Fibroblast of lung (primary cell): ENCODE measurements around the gene MYO9A.

Source experiments
- EZH2 ChIP-seq: IDR thresholded peaks from 2 replicates; pipeline ENCODE4 v1.5.1; 2012; ENCODE audit warnings: low read length, control low read depth, mild to moderate bottlenecking; ENCODE audit errors: missing control alignments
- TF ChIP-seq, protein P1 (sequence below), 2 donors: IDR thresholded peaks in 1 of 2; conservative IDR thresholded peaks in 1 of 2; 1 replicate in 1 of 2; 2 replicates in 1 of 2; pipeline ENCODE4 v1.5.1; 2011 to 2012; ENCODE audit warnings: low read length in 2 of 2, control low read depth in 1 of 2, inconsistent platforms in 1 of 2, low read depth in 1 of 2, mild to moderate bottlenecking in 1 of 2

- no peak for TF ChIP-seq EZH2
- TF ChIP-seq, protein P1, sequence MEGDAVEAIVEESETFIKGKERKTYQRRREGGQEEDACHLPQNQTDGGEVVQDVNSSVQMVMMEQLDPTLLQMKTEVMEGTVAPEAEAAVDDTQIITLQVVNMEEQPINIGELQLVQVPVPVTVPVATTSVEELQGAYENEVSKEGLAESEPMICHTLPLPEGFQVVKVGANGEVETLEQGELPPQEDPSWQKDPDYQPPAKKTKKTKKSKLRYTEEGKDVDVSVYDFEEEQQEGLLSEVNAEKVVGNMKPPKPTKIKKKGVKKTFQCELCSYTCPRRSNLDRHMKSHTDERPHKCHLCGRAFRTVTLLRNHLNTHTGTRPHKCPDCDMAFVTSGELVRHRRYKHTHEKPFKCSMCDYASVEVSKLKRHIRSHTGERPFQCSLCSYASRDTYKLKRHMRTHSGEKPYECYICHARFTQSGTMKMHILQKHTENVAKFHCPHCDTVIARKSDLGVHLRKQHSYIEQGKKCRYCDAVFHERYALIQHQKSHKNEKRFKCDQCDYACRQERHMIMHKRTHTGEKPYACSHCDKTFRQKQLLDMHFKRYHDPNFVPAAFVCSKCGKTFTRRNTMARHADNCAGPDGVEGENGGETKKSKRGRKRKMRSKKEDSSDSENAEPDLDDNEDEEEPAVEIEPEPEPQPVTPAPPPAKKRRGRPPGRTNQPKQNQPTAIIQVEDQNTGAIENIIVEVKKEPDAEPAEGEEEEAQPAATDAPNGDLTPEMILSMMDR (conservative IDR thresholded peaks at IDR 0.05 in 1 of 2, IDR thresholded peaks at IDR 0.05 in 1 of 2; ENCODE audit: low read depth in 1 of 2, low read length in 2 of 2), result no peak
Observed at GRCh38 chr15:72156928-72157327, 39.0 kb upstream of the MYO9A start.
